SU-DHL-6 (cell line): ENCODE data around the gene EVA1B.

Source experiments
- H2AFZ ChIP-seq: fragments of 200-600 bp; sonication (generic); 2 replicates; pipeline ENCODE4 v1.6.1; 2014; ENCODE audit warnings: low read depth, mild to moderate bottlenecking, moderate library complexity, mixed read lengths, antibody characterized with exemption, low read length; ENCODE audit not compliant: severe bottlenecking
- H3F3A ChIP-seq: fragments of 200-600 bp; shearing (Covaris generic); 2 replicates; pipeline ENCODE4 v1.6.0; 2016; ENCODE audit warnings: antibody characterized with exemption, mild to moderate bottlenecking; ENCODE audit not compliant: insufficient read depth
- H3K27ac ChIP-seq: fragments of 200-600 bp; sonication (generic); 2 replicates; pipeline ENCODE4 v1.5.1; 2016; ENCODE audit warnings: low read depth, mild to moderate bottlenecking, low read length, moderate library complexity, mixed read lengths
- H3K27me3 ChIP-seq: fragments of 200-600 bp; sonication (generic), shearing (Covaris generic); 2 replicates; pipeline ENCODE4 v1.6.0; 2014; ENCODE audit warnings: mild to moderate bottlenecking, low read length
- H3K36me3 ChIP-seq: fragments of 200-600 bp; sonication (generic); 2 replicates; pipeline ENCODE4 v1.6.1; 2014; ENCODE audit warnings: mild to moderate bottlenecking, low read length, mixed read lengths
- H3K4me2 ChIP-seq: fragments of 300-600, 200-600 bp; shearing (Covaris generic), sonication (generic); 2 replicates; pipeline ENCODE4 v1.6.0; 2014; ENCODE audit warnings: low read length, low read depth, mild to moderate bottlenecking; ENCODE audit not compliant: poor library complexity, severe bottlenecking
- H3K4me3 ChIP-seq: fragments of 200-600 bp; sonication (generic); 2 replicates; pipeline ENCODE4 v1.5.1; 2014; ENCODE audit warnings: antibody characterized with exemption, low read length, mild to moderate bottlenecking, mixed read lengths; ENCODE audit not compliant: insufficient read depth, poor library complexity, severe bottlenecking
- H3K79me2 ChIP-seq: fragments of 200-600 bp; sonication (generic); 2 replicates; pipeline ENCODE4 v1.6.1; 2014; ENCODE audit warnings: mild to moderate bottlenecking, low read length, moderate library complexity; ENCODE audit not compliant: insufficient read depth
- H3K9ac ChIP-seq: fragments of 200-600 bp; sonication (generic); 2 replicates; pipeline ENCODE4 v1.7.0; 2014; ENCODE audit warnings: mild to moderate bottlenecking, low read length
- H3K9me2 ChIP-seq: fragments of 200-600 bp; sonication (generic); replicated peaks from 2 replicates; pipeline ENCODE4 v1.6.1; 2014; ENCODE audit warnings: low read length; ENCODE audit not compliant: insufficient read depth
- H3K9me3 ChIP-seq: fragments of 200-600 bp; sonication (generic); 2 replicates; pipeline ENCODE4 v1.6.1; 2014; ENCODE audit warnings: low read length, mixed read lengths; ENCODE audit not compliant: insufficient read depth
- H4K20me1 ChIP-seq: fragments of 200-600 bp; sonication (generic); 2 replicates; pipeline ENCODE4 v1.6.1; 2014; ENCODE audit warnings: low read depth, mild to moderate bottlenecking, antibody characterized with exemption, low read length, moderate library complexity, mixed read lengths
- CTCF ChIP-seq: fragments of 200-600 bp; sonication (generic); IDR thresholded peaks from one replicate; pipeline ENCODE4 v1.5.1; 2017; ENCODE audit warnings: antibody characterized with exemption, mild to moderate bottlenecking, low read length, moderate library complexity; ENCODE audit not compliant: insufficient read depth, poor library complexity, severe bottlenecking
- EZH2phosphoT487 ChIP-seq: fragments of 200-600 bp; sonication (generic), shearing (Covaris generic); conservative IDR thresholded peaks from 2 replicates; pipeline ENCODE4 v1.6.1; 2018; ENCODE audit warnings: mild to moderate bottlenecking, antibody characterized with exemption, low read length, moderate library complexity, mixed read lengths

EVA1B gene

GRCh38 chr1:36279110-36279788, 44.2 kb downstream of the EVA1B start:
- Histone ChIP-seq H3K27me3 (no peaks in the 10 kb centered on the region), H3K79me2 (peaks cover 36% of the 10 kb centered on the region), H4K20me1 (peaks cover 6% of the 10 kb centered on the region; the same call in 1 of the 2 replicates), H3K27ac (no peak overlapping the region), H3K9ac (no peak overlapping the region), H3K9me2 (no peaks in the 10 kb centered on the region), H3K9me3 (no peaks in the 10 kb centered on the region), H3K36me3 (peaks cover 19% of the 10 kb centered on the region; the same call in 1 of the 2 replicates), H3F3A (peaks cover 30% of the 10 kb centered on the region), H3K4me2 (no peak overlapping the region), H2AFZ (no peak overlapping the region), H3K4me3 (no peak overlapping the region)
- no peak for TF ChIP-seq EZH2phosphoT487
- no peak for TF ChIP-seq CTCF

DNA sequence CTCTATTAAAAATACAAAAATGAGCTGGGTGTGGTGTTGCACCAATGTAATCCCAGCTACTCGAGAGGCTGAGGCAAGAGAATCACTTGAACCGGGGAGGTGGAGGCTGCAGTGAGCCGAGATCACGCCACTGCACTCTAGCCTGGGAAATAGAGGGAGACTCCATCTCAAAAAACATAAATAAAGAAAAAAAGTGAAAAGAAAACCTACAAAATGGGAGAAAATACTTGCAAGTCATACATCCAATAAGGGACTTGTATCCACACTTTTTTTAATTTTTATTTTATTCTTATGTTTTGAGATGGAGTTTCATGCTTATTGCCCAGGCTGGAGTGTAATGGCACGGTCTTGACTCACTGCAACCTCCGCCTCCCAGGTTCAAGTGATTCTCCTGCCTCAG, 46.8 kb downstream of the EVA1B start:
- H3F3A ChIP-seq: peaks cover 14% of the 10 kb centered on the region
- no peak overlapping the region for H2AFZ ChIP-seq
- H3K27me3 ChIP-seq: no peaks in the 10 kb centered on the region
- no peak overlapping the region for H3K4me2 ChIP-seq
- peaks cover 11% of the 10 kb centered on the region; the same call in 1 of the 2 replicates for H4K20me1 ChIP-seq
- no peaks in the 10 kb centered on the region for H3K9me3 ChIP-seq
- no peak overlapping the region for H3K9ac ChIP-seq
- TF ChIP-seq CTCF (no peak), EZH2phosphoT487 (no peak)
- no peak overlapping the region for H3K4me3 ChIP-seq
- peaks cover 14% of the 10 kb centered on the region; the same call in 1 of the 2 replicates for H3K36me3 ChIP-seq
- H3K79me2 ChIP-seq: peaks cover 57% of the 10 kb centered on the region
- no peak overlapping the region for H3K27ac ChIP-seq
- no peaks in the 10 kb centered on the region for H3K9me2 ChIP-seq

GRCh38 chr1:36274201-36274600, 49.2 kb downstream of the EVA1B start:
- H3K36me3 ChIP-seq: peaks cover 14% of the 10 kb centered on the region; the same call in 1 of the 2 replicates
- no peak overlapping the region for H3K27ac ChIP-seq
- TF ChIP-seq EZH2phosphoT487: no peak
- TF ChIP-seq CTCF: no peak
- H3K9me2 ChIP-seq: no peaks in the 10 kb centered on the region
- H3K27me3 ChIP-seq: no peaks in the 10 kb centered on the region
- H3K79me2 ChIP-seq: peaks cover 52% of the 10 kb centered on the region
- H3F3A ChIP-seq: peaks cover 4% of the 10 kb centered on the region
- no peak overlapping the region for H3K9ac ChIP-seq
- no peak overlapping the region for H3K4me3 ChIP-seq
- no peak overlapping the region for H3K4me2 ChIP-seq
- no peak overlapping the region for H2AFZ ChIP-seq
- peaks cover 9% of the 10 kb centered on the region; the same call in 1 of the 2 replicates for H4K20me1 ChIP-seq
- H3K9me3 ChIP-seq: no peaks in the 10 kb centered on the region
